ENCODE measurements around the gene NADK2. TPM values are rescaled to one million over a fixed set of nuclear protein-coding genes. Genes with fewer than 3 reads are reported as not detected.

The NADK2 gene
- total and polyA plus RNA-seq, 3 donors from 2014 or later: 27.1 to 55.1 (median 42.2) TPM

DNA sequence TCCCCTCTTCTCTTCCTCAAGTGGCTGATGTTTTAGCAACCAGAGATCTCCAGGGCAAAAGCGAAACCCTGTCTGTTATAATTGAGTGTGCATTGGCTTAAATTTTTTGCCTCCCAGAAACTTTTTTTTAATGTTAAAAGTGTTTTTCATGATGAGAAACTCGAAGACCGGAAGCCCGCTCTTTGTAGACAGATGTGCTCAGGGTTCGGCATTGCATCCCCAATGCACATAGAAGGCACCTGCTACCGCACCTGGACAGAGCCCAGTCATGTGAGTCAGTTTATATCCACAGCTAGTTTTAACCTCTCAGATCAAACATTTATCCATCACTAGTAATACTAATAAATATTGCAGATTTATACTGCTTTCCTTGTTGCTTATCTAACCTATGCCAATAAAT, 19.5 kb upstream of the NADK2 start:
- no peak for DNase-seq
- H3K27ac ChIP-seq: no peak overlapping the region
- H3K4me3 ChIP-seq: no peak overlapping the region
- intact Hi-C loops (cut with DNase I; ENCODE audit: low total_unique reads): loop anchor here (10.0 kb wide), 1 partner anchor 134 kb away; no protein-coding TSS in a partner anchor
- no peaks in the 10 kb centered on the region for H3K27me3 ChIP-seq
- 89 to 96% methylated on average over 6 of the region's 6 CpGs for WGBS, 2 donors
- H3K36me3 ChIP-seq (ENCODE audit: low read depth, missing control alignments): no peaks in the 10 kb centered on the region
- no peaks in the 10 kb centered on the region for H3K9me3 ChIP-seq
- H3K4me1 ChIP-seq: no peaks in the 10 kb centered on the region
- TF ChIP-seq, protein P1, sequence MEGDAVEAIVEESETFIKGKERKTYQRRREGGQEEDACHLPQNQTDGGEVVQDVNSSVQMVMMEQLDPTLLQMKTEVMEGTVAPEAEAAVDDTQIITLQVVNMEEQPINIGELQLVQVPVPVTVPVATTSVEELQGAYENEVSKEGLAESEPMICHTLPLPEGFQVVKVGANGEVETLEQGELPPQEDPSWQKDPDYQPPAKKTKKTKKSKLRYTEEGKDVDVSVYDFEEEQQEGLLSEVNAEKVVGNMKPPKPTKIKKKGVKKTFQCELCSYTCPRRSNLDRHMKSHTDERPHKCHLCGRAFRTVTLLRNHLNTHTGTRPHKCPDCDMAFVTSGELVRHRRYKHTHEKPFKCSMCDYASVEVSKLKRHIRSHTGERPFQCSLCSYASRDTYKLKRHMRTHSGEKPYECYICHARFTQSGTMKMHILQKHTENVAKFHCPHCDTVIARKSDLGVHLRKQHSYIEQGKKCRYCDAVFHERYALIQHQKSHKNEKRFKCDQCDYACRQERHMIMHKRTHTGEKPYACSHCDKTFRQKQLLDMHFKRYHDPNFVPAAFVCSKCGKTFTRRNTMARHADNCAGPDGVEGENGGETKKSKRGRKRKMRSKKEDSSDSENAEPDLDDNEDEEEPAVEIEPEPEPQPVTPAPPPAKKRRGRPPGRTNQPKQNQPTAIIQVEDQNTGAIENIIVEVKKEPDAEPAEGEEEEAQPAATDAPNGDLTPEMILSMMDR (IDR thresholded peaks at IDR 0.05): no peak
- TF ChIP-seq POLR2A (IDR thresholded peaks at IDR 0.05): no peak

DNA sequence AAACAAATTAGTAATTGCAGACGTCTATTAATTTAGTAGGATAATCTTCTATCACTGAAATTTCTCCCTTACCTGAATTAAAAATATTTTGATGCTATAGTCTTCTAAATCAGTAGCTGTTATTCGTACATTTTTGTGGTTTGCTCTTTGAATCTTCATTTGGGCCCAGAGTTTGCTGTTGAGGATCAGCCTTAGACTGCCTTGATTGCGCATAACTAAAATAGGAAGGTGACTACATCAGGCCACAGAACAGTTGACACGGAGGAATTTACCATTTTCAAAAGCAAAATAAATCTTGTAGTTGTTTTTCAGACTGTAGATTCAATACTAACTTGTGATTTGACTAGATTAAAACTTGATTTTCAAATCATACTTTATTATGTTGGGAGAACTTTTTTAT, 11.8 kb upstream of the NADK2 start:
- no peaks in the 10 kb centered on the region for H3K36me3 ChIP-seq (ENCODE audit: low read depth, missing control alignments)
- no peaks in the 10 kb centered on the region for H3K9me3 ChIP-seq
- no peaks in the 10 kb centered on the region for H3K27me3 ChIP-seq
- TF ChIP-seq, protein P1 (IDR thresholded peaks at IDR 0.05): no peak
- TF ChIP-seq POLR2A (IDR thresholded peaks at IDR 0.05): no peak
- no peak for DNase-seq
- no peak overlapping the region for H3K4me3 ChIP-seq
- H3K4me1 ChIP-seq: no peaks in the 10 kb centered on the region
- H3K27ac ChIP-seq: peak overlapping the region in 1 of 2 donors; percentile 17
- intact Hi-C loops (cut with DNase I; ENCODE audit: low total_unique reads): no loop called here
- WGBS, 2 donors: 69 to 70% methylated on average over 4 of the region's 4 CpGs

DNA sequence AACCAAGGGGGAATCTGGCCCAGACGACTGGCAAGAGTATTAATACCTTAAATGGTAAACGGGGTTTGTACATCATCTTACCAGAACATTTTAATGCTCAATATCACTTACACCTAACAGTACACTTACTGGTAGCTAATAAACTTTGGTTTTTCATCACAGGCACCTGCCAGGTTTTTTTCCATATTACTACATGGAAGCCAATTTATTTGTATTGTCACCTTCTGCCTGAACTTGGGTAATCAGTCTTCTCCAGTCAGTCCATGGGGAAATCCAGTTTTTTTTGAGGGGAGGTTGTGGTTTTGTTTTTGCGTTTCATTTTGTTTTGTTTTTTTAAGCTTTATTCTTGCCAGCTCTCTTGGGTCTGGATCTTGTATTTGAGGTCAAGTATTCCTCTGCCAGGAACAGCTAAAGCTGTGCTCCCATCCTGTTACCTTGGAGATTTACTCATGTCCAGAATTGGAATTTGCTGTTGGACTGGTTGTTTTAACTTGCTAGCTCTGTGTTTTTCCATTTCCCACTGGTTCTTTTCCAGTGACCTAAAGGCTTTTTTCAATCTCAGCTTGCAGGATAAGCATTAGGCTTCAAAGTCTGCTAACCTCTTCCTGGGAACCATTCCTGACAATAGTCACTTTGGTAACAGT, 11.1 kb upstream of the NADK2 start:
- H3K9me3 ChIP-seq: no peaks in the 10 kb centered on the region
- no peak overlapping the region for H3K4me3 ChIP-seq
- no peaks in the 10 kb centered on the region for H3K36me3 ChIP-seq (ENCODE audit: low read depth, missing control alignments)
- peak overlapping the region in 1 of 2 donors; percentile 17 for H3K27ac ChIP-seq
- TF ChIP-seq POLR2A (IDR thresholded peaks at IDR 0.05): no peak
- TF ChIP-seq, protein P1 (IDR thresholded peaks at IDR 0.05): no peak
- H3K4me1 ChIP-seq: no peaks in the 10 kb centered on the region
- DNase-seq: no peak
- no peaks in the 10 kb centered on the region for H3K27me3 ChIP-seq
- intact Hi-C loops (cut with DNase I; ENCODE audit: low total_unique reads): no loop called here
- 45 to 63% methylated on average over 3 of the region's 3 CpGs for WGBS, 2 donors

DNA sequence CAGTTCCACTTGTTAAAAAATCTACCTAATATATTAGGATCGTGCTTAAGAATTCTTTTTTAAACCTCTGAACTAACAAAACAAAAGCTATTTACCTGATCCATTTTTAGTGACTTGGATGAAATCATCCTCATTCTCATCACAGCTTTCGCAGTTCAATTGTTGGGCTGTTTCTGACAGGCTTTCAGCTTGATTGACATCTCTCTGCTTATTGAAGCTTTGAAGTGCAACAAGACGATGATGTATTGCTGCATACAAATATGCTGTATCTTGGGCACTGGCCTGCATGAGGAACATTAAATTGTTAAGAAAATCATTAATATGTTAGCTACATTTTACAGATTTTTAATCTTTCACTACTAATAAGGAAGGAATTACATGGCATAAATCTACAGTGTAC, 9.5 kb upstream of the NADK2 start:
- Histone ChIP-seq H3K27ac (no peak overlapping the region), H3K4me3 (no peak overlapping the region), H3K4me1 (no peaks in the 10 kb centered on the region), H3K9me3 (no peaks in the 10 kb centered on the region), H3K27me3 (no peaks in the 10 kb centered on the region), H3K36me3 (ENCODE audit: low read depth, missing control alignments) (no peaks in the 10 kb centered on the region)
- 84 to 85% methylated on average over 3 of the region's 3 CpGs for WGBS, 2 donors
- no peak for DNase-seq
- intact Hi-C loops (cut with DNase I; ENCODE audit: low total_unique reads): no loop called here
- TF ChIP-seq, protein P1 (IDR thresholded peaks at IDR 0.05): no peak
- TF ChIP-seq POLR2A (IDR thresholded peaks at IDR 0.05): no peak

DNA sequence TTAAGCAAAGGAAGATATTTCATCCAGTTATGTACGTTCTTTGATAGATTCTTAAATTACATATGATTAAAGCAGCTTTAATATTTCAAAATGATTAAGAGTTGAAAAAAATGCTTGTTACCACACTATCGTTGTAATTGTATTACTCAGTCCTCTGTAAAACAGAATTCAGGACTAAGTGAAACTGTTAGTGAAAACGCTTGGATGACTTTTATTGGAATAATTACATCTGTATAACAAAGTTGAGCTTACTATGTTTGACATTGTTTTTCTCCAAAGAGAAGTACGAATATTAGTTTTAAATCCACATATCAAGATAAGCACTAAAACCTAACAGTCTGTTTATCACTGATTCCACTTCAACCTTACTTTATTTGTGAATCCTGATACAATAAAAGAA, 8.7 kb upstream of the NADK2 start:
- DNase-seq: no peak
- no peaks in the 10 kb centered on the region for H3K27me3 ChIP-seq
- no peaks in the 10 kb centered on the region for H3K4me1 ChIP-seq
- H3K36me3 ChIP-seq (ENCODE audit: low read depth, missing control alignments): no peaks in the 10 kb centered on the region
- H3K4me3 ChIP-seq: no peak overlapping the region
- WGBS, 2 donors: 60% methylated on average over 4 of the region's 4 CpGs
- no peaks in the 10 kb centered on the region for H3K9me3 ChIP-seq
- intact Hi-C loops (cut with DNase I; ENCODE audit: low total_unique reads): no loop called here
- no peak for TF ChIP-seq POLR2A (IDR thresholded peaks at IDR 0.05)
- TF ChIP-seq, protein P1 (IDR thresholded peaks at IDR 0.05): no peak
- no peak overlapping the region for H3K27ac ChIP-seq
